ENCODE results near the gene COPG2. TPM values are rescaled to one million over a fixed set of nuclear protein-coding genes. Genes with fewer than 3 reads are reported as not detected.
A peak's percentile ranks its signal among the peaks of the same experiment; 100 is the strongest.

The COPG2 gene
- total RNA-seq, 4 donors from 2014 or later = 3.4 to 19.7 (median 7.4) TPM

DNA sequence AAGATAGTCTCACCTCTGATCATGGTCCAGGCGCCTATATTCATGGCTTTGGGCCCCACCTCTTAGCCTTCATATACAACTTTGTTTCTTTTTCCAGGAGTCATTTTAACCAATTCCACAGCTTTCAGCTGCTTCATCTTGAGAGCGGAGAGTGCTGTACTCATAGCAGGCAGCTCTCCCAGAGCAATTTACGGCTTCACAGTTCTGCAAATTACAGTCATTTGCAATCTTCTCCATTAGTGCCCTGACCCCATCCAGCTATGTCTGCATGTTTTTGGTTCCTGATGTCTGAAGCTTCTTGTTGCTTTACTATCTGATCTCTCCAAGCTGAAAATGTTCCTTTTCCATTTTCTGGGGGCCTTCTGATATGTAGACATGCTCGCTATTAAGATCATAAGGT lies 194.7 kb downstream of the COPG2 start:
- in situ Hi-C loops (cut with MboI; ENCODE audit: low pct_ligation_motif_present in 1 of 4, low pct_unique_long_range_greater_than_20kb in 1 of 4, low sequenced_read_pairs in 3 of 4) (no loop called here), intact Hi-C loops (cut with DNase I; ENCODE audit: low total_unique reads) (no loop called here)
- no peaks in the 10 kb centered on the region for H3K27me3 ChIP-seq

GRCh38 chr7:130473289-130473688 lies 195.3 kb downstream of the COPG2 start:
- Histone ChIP-seq H3K36me3 (no peaks in the 10 kb centered on the region), H3K27me3 (no peaks in the 10 kb centered on the region), H3K4me1 (no peaks in the 10 kb centered on the region), H3K27ac (peak overlapping the region in 1 of 4 donors; percentile 9), H3K4me3 (no peak overlapping the region), H3K9me3 (peaks cover 0 to under 1% of the 10 kb centered on the region in 2 donors)
- TF ChIP-seq EP300 (IDR thresholded peaks at IDR 0.05; ENCODE audit: low read depth) = no peak
- TF ChIP-seq POLR2A (IDR thresholded peaks at IDR 0.05) = no peak
- TF ChIP-seq, protein P1, sequence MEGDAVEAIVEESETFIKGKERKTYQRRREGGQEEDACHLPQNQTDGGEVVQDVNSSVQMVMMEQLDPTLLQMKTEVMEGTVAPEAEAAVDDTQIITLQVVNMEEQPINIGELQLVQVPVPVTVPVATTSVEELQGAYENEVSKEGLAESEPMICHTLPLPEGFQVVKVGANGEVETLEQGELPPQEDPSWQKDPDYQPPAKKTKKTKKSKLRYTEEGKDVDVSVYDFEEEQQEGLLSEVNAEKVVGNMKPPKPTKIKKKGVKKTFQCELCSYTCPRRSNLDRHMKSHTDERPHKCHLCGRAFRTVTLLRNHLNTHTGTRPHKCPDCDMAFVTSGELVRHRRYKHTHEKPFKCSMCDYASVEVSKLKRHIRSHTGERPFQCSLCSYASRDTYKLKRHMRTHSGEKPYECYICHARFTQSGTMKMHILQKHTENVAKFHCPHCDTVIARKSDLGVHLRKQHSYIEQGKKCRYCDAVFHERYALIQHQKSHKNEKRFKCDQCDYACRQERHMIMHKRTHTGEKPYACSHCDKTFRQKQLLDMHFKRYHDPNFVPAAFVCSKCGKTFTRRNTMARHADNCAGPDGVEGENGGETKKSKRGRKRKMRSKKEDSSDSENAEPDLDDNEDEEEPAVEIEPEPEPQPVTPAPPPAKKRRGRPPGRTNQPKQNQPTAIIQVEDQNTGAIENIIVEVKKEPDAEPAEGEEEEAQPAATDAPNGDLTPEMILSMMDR (IDR thresholded peaks at IDR 0.05) = no peak
- TF ChIP-seq POLR2AphosphoS5 (IDR thresholded peaks at IDR 0.05) = no peak
- DNase-seq = no peak
- in situ Hi-C loops (cut with MboI; ENCODE audit: low pct_ligation_motif_present in 1 of 4, low pct_unique_long_range_greater_than_20kb in 1 of 4, low sequenced_read_pairs in 3 of 4) = no loop called here
- intact Hi-C loops (cut with DNase I; ENCODE audit: low total_unique reads) = no loop called here

More for the DNA sequence above, 194.7 kb downstream of the COPG2 start:
- Histone ChIP-seq H3K9me3 (peaks cover 0 to 5% of the 10 kb centered on the region in 2 donors), H3K4me3 (no peak overlapping the region), H3K27ac (peak overlapping the region in 1 of 4 donors; percentile 9), H3K4me1 (no peaks in the 10 kb centered on the region), H3K36me3 (no peaks in the 10 kb centered on the region)
- 79 to 85% methylated on average over 4 of the region's 4 CpGs for WGBS, 2 donors (ENCODE audit: low coverage in 1 of 2)
- no peak for DNase-seq
- no peak for TF ChIP-seq EP300 (IDR thresholded peaks at IDR 0.05; ENCODE audit: low read depth)
- no peak for TF ChIP-seq POLR2AphosphoS5 (IDR thresholded peaks at IDR 0.05)
- TF ChIP-seq, protein P1 (IDR thresholded peaks at IDR 0.05) = no peak
- no peak for TF ChIP-seq POLR2A (IDR thresholded peaks at IDR 0.05)

- H3K27me3 ChIP-seq = no peaks in the 10 kb centered on the region
- H3K9me3 ChIP-seq = no peaks in the 10 kb centered on the region
- H3K36me3 ChIP-seq = no peaks in the 10 kb centered on the region
- DNase-seq = no peak
- TF ChIP-seq POLR2A (IDR thresholded peaks at IDR 0.05) = no peak
- TF ChIP-seq POLR2AphosphoS5 (IDR thresholded peaks at IDR 0.05) = no peak
- TF ChIP-seq, protein P1 (IDR thresholded peaks at IDR 0.05) = no peak
- no peak for TF ChIP-seq EP300 (IDR thresholded peaks at IDR 0.05; ENCODE audit: low read depth)
- H3K4me1 ChIP-seq = no peaks in the 10 kb centered on the region
- in situ Hi-C loops (cut with MboI; ENCODE audit: low pct_ligation_motif_present in 1 of 4, low pct_unique_long_range_greater_than_20kb in 1 of 4, low sequenced_read_pairs in 3 of 4) (no loop called here), intact Hi-C loops (cut with DNase I; ENCODE audit: low total_unique reads) (no loop called here)
- no peak overlapping the region for H3K27ac ChIP-seq
- WGBS, 2 donors (ENCODE audit: low coverage in 1 of 2) = 77% methylated on average over 2 of the region's 2 CpGs
- H3K4me3 ChIP-seq = no peak overlapping the region
Observed at GRCh38 chr7:130471974-130472373, 196.6 kb downstream of the COPG2 start.

- no peak overlapping the region for H3K27ac ChIP-seq
- in situ Hi-C loops (cut with MboI; ENCODE audit: low pct_ligation_motif_present in 1 of 4, low pct_unique_long_range_greater_than_20kb in 1 of 4, low sequenced_read_pairs in 3 of 4) (no loop called here), intact Hi-C loops (cut with DNase I; ENCODE audit: low total_unique reads) (no loop called here)
- DNase-seq = no peak
- peaks cover 0 to 3% (median 0%) of the 10 kb centered on the region in 4 donors for H3K4me1 ChIP-seq
- no peaks in the 10 kb centered on the region for H3K36me3 ChIP-seq
- TF ChIP-seq POLR2A (IDR thresholded peaks at IDR 0.05) (no peak), EP300 (IDR thresholded peaks at IDR 0.05; ENCODE audit: low read depth) (no peak), POLR2AphosphoS5 (IDR thresholded peaks at IDR 0.05) (no peak)
- TF ChIP-seq, protein P1 (IDR thresholded peaks at IDR 0.05) = no peak
- no peaks in the 10 kb centered on the region for H3K9me3 ChIP-seq
- no peak overlapping the region for H3K4me3 ChIP-seq
- no peaks in the 10 kb centered on the region for H3K27me3 ChIP-seq
- 84 to 92% methylated on average over 1 of the region's 1 CpG for WGBS, 2 donors (ENCODE audit: low coverage in 1 of 2)
Observed at GRCh38 chr7:130468612-130469011, 199.9 kb downstream of the COPG2 start.

Measured in transverse colon (tissue), 4 donors.